HG02870 (cell line): ENCODE measurements around the gene SLC19A1.
"Not testable (repeated sequence)": the region's sequence is repeated elsewhere in the genome, so short reads cannot be mapped to it uniquely, and the experiment has no call there.

Source experiments
- ATAC-seq: cut with Tn5 transposase; IDR thresholded peaks from one replicate; pipeline ENCODE4 v1.9.1; 2021; ENCODE audit warnings: mild to moderate bottlenecking, moderate library complexity; ENCODE audit not compliant: unreplicated experiment

Gene SLC19A1

DNA sequence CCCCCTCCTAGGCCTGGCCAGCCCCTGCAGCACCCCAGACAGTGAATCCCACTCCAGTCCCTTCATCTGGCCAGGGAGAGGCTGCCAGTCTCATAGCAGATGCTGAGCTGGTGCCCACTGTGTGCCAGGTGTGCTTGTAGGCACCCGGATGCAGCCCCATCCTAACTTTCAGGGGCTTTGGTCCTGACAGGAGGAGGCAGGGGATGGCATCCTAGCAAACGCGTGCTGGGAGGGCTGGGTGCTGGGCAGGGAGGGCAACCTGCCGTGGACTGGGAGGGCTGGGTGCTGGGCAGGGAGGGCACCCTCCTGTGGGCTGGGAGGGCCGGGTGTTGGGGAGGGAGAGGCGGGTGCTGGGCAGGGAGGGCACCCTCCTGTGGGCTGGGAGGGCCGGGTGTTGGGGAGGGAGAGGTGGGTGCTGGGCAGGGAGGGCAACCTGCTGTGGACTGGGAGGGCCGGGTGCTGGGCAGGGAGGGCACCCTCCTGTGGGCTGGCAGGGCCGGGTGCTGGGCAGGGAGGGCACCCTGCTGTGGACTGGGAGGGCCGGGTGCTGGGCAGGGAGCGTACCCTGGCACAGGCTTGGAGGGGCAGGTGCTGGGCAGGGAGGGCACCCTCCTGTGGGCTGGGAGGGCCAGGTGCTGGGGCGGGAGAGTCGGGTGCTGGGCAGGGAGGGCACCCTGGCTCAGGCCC is 35.3 kb downstream of the SLC19A1 start:
- ATAC-seq = no peak

DNA sequence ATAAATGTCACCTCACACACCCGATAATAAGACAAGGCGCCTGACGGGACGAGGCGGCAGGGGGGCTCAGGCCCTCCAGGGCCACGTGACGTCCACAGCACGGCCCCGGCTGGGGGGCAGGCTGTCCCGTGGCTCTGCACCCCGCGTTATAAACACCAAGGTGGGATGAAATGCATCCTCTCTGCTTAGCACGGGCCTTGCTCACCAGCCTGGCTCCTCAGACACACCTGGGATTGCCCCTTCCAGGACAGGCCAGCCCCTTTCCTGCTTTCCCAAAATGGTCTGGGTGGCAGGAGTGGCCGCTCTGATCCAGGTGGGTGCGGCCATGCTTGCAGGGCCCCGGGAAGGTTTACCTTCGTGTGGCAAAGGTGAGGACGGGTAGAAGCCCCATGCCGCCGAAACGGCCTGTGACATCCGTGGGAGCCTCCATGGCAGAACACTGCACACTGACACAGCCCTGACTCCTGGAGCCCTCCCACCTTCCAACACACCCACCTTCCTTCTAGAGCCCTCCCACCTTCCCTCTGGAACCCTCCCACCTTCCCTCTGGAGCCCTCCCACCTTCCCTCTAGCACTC is 35.9 kb downstream of the SLC19A1 start:
- ATAC-seq = no peak

DNA sequence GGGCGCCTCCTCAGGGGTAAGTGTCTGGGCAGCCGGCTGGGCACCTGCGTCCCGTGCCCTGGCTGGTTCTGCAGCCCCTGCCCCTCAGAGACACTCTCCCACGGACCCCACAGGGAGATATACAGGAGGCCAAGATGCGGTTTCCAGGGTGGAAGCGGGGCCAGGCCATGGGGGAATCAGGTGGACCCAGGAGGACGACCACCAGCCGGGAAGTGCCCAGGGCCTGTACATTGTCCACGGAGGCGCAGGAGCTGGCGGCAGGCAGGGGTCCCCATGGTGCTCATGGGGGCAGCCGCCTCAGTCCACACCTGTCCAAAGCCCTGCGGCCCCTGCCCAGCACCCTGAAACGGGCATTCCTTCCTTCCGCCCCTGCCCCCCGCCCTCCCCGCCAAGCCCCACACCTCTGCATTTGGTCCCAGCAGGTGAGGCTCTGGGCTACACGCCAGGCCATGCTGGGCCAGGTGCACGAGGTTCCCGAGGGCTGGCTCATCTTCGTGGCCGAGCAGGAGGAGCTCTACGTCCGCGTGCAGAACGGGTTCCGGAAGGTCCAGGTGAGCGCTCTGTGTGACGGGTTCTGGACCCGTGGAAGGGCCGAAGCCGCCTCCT is 36.7 kb downstream of the SLC19A1 start:
- ATAC-seq = no peak

DNA sequence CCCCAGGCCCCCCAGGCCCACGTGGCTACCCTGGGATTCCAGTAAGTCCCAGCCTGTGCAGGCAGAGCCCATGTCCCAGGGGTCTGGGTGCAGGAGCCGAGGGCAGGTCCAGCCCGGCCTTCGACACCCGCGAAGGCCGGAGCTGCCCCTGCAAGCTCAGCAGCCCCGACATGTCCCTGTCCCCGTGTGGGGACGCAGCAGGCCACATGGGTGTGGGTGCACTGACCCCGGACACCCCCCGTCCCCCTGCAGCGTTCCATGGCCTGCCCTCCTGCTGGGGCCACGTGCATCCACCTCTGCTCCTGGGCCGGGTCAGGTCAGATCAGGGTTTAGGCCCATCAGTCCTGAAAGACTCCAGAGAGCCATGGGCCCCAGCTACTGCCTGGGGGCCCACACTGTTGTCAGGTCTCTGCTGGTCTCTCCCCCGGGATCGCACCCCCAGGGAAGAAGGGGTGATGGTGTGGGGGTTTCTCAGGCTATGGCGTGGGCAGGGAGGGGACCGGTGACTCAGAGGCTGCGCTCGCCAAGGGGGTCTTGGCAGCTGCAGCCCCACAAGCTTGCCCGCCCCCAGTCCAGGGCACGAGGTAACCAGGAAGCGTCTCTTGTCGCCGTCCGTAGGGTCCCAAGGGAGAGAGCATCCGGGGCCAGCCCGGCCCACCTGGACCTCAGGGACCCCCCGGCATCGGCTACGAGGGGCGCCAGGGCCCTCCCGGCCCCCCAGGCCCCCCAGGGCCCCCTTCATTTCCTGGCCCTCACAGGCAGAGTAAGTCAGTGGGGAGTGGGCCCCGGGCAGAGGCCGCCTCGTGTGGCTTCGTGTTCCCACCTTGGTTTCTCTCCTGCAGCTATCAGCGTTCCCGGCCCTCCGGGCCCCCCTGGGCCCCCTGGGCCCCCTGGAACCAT is 37.5 kb downstream of the SLC19A1 start:
- no peak for ATAC-seq

DNA sequence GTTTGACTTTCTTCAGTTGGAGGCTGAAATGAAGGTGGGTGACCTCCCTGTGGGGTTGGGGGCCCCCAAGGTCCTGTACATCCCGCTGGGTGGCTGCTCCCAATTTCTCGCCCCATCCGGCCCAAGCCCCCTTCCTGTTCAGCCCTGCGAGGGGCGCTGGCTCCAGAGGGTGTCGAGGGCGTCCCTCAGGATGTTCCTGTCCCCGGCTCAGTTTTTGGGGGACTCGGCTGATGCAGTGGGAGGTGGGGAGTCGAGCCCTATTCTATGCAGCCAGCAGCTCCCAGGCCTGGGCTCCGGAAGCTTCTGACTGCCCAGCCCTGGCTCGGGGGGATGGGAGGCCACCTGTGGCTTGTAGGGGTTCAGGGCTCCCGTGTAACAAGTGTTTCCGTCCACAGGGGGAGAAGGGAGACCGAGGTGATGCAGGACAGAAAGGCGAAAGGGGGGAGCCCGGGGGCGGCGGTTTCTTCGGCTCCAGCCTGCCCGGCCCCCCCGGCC is 38.2 kb downstream of the SLC19A1 start:
- ATAC-seq = no peak

DNA sequence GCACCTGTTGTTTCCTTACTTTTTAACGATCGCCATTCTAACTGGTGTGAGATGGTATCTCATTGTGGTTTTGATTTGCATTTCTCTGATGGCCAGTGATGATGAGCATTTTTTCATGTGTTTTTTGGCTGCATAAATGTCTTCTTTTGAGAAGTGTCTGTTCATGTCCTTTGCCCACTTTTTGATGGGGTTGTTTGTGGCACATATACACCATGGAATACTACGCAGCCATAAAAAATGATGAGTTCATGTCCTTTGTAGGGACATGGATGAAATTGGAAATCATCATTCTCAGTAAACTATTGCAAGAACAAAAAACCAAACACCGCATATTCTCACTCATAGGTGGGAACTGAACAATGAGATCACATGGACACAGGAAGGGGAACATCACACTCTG is 39.0 kb downstream of the SLC19A1 start:
- not testable (repeated sequence) for ATAC-seq

DNA sequence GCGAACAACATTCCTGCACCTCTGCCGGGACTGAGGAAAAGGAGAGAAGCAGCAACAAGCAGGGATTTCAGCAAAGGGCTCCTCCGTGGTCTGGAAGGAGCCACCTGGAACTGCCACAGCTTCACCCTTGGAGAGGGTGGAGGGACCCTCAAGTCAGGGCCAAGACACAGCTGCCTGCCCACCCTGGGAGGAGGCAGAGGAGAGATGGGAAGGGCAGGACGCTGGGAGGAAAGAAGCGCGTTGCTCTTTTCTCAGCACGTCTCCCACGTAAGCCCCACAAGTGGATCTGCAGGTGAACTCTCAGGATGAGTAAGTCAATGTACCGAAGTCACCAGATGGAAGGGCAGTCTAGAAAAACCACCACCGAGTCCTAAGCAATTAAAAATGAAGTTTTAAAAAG is 39.6 kb downstream of the SLC19A1 start:
- ATAC-seq = no peak

DNA sequence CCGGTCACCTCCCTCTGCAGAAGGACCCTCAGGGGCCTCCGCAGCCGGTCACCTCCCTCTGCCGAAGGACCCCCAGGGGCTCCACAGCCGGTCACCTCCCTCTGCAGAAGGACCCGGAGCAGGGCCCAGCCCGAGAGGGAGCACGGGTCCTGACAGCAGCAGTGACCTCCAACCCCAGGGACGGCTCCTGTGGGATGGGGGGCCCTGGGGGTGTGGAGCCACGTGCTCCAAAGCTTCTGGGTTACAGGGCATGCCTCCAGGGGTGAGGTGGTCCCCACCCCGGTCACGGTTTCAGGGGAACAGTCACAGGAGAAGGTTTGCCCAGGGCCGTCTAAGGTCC is 40.3 kb downstream of the SLC19A1 start:
- no peak for ATAC-seq

DNA sequence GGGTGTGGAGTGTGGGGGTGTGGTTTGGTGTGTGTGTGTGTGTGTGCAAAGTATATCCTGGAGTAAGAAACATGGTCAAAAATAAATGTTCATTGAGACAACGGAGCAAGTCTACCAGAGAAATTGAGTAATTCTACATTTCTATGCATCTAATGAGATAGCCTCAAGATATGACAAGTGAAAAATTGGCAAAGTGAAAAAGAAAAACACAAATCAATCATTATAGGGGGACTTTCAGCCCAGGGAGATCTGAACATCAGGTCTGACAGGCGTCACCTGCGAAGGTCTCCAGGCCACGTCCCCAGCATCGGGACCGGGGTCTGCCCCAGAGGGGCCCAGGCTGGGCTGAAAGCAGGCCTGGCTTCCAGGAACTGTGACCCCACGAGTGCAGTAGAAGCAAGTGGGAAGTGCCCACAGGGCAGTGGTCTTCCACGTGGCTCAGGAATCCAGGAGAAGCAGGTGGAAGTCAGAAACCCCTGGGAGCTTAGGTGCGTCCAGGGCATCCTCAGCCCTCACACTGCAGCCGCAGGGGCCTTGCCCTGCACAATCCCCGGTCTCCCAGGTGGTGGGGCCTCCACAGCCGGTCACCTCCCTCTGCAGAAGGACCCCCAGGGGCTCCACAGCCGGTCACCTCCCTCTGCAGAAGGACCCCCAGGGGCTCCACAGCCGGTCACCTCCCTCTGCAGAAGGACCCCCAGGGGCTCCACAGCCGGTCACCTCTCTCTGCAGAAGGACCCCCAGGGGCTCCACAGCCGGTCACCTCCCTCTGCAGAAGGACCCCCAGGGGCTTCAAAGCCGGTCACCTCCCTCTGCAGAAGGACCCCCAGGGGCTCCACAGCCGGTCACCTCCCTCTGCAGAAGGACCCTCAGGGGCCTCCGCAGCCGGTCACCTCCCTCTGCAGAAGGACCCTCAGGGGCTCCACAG is 40.9 kb downstream of the SLC19A1 start:
- ATAC-seq = not testable (repeated sequence)

DNA sequence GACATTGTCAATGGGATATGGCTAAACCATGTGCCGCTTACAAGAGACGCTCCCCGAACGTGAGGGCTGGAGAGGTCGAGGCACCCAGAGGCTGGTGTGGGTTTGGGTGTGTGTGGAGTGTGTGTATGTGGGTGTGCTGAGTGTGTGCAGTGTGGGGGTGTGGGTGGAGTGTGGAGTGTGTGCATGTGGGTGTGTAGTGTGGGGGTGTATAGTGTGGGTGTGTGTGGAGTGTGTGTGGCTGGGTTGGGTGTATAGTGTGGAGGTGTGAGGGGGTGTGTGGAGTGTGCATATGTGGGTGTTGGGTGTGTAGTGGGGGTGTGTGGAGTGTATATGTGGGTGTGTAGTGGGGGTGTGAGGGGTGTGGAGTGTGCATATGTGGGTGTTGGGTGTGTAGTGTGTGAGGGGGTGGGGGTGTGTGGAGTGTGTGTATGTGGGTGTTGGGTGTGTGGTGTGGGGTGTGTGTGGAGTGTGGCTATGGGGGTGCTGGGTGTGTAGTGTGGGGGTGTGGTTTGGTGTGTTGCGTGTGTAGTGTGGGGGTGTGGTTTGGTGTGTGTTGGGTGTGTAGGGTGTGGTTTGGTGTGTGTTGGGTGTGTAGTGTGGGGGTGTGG is 42.2 kb downstream of the SLC19A1 start:
- ATAC-seq = no peak

DNA sequence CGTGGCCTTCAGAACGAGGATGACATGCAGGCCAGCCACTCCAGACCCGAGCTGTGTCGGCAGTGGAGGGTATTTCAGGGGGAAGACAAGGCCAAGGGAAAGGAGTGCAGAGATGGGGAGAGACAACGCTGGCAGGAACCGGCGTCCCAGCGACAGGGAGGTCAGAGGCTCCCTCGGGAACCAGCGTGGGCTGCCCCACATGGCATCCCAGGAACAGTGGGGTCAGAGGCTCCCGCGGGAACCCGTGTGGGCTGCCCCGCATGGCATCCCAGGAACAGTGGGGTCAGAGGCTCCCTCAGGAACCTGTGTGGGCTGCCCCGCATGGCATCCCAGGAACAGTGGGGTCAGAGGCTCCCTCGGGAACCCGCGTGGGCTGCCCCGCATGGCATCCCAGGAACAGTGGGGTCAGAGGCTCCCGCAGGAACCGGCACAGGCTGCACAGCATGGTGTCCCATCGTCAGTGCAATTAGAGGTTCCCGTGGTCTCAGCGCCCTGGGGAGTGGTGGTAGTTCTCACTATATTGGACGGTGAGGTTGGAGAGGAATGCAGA is 43.0 kb downstream of the SLC19A1 start:
- no peak for ATAC-seq

DNA sequence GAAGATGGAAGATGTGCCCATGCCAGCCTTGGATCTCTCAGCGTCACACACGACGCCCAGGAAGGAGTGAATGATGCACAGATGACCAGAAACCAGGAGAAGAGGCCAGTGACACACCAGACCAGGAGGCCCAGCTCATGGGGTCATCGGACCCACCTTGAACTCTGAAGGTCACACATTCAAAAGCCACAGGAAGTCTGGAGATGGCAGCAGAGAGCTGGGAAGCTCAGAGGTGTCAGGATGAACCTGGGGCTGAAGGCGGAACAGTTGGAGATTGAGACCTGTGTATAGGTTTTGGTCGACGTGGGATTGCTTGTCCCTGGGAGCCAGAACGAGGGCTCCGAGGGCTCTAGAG is 43.6 kb downstream of the SLC19A1 start:
- ATAC-seq = no peak

DNA sequence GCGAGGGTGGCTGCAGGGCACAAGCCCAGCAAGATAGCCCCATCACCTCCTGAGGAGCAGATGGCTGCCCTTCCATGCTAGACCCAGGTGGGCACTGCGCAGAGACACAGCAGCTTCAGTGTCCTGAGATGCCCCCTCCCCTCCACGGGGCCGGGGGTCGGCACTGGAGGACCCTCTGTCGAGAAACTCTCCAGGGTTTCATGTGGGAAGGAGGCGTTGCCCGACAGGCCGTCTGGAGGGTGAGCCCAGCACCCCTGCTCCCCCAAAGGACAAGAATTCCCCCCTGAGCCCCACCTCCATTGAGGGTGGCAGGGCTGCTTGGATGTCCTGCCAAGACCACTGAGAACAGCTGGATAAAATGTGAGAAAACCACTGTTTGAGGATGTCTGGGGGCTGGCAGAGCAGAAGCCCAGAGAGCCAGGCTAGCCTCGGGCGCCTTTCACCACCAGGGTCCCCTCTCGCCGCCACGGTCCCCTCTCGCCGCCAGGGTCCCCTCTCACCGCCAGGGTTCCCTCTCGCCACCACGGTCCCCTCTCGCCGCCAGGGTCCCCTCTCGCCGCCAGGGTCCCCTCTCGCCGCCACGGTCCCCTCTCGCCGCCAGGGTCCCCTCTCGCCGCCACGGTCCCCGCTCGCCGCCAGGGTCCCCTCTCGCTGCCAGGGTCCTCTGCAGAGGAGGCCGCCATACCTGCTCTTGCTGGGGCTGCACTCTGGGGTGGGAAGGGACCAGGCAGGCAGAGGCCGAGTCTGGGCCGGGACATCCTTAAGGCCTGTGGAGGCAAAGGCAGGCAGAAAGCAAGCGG is 44.2 kb downstream of the SLC19A1 start:
- ATAC-seq = no peak

DNA sequence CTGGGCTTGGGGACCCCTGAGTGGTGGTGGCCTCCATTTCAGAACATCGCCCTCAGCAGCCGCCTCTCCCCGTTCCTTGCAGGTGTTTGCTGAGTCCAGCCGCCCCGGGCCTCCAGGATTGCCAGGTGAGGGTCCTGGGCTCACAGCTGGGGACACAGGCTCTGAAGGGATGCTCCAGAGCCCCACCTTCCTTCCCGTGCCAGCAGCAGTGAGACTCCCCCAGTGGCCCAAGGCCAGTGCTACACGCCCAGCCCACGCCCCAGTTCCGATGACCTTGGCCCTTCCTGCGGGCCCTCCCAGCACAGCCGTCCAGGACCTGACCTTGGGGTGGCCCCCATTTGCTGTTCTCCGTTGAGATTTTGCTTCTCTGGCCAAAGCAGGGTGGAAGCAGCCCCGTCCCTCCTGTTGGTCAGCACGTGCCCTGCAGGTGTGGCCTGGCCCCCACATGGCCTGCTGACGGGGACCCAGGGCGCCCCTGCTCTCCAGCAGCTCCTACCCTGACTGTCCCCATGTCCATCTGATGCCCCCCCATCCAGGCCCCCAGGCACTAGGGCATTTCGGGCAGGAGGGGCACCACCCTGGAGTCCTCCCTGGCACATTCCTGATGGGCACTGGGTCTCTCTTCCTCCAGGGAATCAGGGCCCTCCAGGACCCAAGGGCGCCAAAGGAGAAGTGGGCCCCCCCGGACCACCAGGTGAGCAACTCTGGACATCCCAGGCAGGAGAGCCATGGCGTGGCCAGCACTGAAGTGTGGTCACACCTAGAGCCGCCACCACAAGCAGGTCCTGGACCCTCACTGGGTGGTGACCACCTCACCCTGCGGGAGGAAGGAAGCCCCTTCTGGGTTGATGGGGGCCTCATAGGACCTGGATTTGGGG is 45.0 kb downstream of the SLC19A1 start:
- ATAC-seq = no peak

DNA sequence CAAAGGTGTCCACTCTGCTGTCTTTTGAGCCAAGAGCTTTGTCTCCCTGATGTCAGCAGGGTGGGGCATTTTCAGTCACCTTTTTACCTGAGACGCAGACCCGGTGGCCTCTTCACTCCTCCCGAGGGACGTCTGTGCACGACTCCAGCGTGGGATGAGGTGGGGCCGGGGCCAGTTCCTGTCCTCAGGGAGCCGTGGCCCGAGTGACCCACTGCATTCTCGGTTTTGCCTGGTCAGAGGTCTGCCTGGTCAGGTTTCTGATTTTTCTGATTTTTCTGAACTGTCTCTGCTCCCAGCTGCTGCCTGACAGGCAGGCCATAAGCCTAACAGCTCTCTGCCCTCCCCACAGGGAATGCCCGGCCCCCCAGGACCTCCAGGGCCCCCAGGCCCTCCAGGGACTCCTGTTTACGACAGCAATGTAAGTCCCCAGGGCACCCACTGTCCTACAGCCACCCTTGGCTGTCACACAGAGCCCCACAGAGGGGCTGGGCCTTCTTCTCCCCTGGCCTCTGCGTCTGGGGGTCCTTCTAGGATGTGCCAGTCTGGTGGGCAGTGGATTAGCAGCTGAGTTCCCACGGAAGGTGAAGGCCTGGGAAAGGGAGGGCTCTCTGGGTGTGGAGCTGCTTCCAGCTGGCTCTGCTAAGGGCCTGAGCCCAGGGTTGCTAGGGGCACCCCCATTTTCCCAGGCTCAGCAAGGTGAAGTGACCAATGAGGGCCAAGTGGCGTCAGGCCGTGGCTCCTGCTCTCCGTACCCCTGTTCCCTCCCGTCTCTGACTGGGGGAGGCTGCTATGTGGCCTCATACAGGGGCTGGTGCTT is 45.9 kb downstream of the SLC19A1 start:
- ATAC-seq = no peak

DNA sequence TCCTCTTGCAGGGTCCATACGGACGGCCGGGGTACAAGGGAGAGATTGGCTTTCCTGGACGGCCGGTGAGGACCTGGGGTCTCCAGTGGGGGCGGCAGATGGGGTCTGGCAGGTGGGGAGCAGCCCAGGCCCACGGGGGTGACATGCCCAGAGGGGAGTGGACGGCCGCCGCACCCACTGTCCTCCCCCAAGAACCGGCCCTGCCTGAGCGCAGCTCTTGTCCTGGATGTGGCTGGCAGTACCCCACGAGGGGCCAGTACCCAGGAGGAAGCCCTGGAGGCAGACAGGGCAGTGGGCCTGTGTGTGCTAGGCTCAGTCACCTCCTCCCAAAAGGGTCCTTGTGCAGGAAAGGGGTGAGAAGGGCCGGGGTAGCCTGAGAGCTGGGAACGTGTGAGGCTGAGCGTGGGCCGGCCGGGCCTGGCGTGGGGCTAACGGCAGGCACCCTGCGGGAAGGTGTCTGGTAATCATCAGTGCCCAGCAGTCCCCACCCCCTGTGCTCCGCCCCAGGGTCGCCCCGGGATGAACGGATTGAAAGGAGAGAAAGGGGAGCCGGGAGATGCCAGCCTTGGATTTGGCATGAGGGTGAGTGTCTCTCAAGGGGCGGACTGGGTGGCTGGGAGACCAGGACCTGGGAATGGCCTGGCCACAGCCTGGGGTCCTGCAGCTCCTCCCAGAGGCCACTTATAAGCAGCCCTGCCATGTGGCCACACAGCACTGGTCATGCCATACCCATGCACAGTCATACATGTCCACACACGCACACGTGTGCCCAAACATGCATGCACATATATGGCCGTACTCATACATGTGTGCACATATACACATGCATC is 47.2 kb downstream of the SLC19A1 start:
- no peak for ATAC-seq
